Keratinocyte (primary cell): ENCODE results near the gene PI4KA. TPM values are rescaled to one million over a fixed set of nuclear protein-coding genes. Genes with fewer than 3 reads are reported as not detected.

Source experiments
- DNase-seq: peaks from one replicate; pipeline ENCODE4 v3.0.0-alpha.2; 2011; ENCODE audit warnings: low read depth, missing footprints, low spot score
- FAIRE-seq: peaks from 2 replicates; lab custom pipeline; 2011; peaks lifted over from hg19 to GRCh38; lab: Jason Lieb, UNC
- H2AFZ ChIP-seq: 2 replicates; pipeline ENCODE4 v1.6.0; 2012; ENCODE audit warnings: low read length, control low read depth, inconsistent platforms; ENCODE audit not compliant: control insufficient read depth
- H3K27ac ChIP-seq: 2 replicates; pipeline ENCODE4 v1.5.1; 2011; ENCODE audit warnings: low read length; ENCODE audit not compliant: control insufficient read depth, insufficient read depth
- H3K27me3 ChIP-seq: 3 replicates; pipeline ENCODE4 v1.6.0; 2011; ENCODE audit warnings: low read length; ENCODE audit not compliant: control insufficient read depth, insufficient read depth; ENCODE audit errors: extremely low read depth
- H3K36me3 ChIP-seq, 2 experiments: 2 replicates in 1 of 2; 3 replicates in 1 of 2; pipeline ENCODE4 v1.5.1; 2011; ENCODE audit warnings: low read length in 2 of 2, mild to moderate bottlenecking in 1 of 2; ENCODE audit not compliant: control insufficient read depth in 2 of 2, insufficient read depth in 2 of 2; ENCODE audit errors: extremely low read depth in 1 of 2
- H3K4me1 ChIP-seq: 3 replicates; pipeline ENCODE4 v1.5.1; 2011; ENCODE audit warnings: low read length; ENCODE audit not compliant: control insufficient read depth, insufficient read depth; ENCODE audit errors: extremely low read depth
- H3K4me2 ChIP-seq: 3 replicates; pipeline ENCODE4 v1.6.0; 2011; ENCODE audit warnings: low read depth, low read length; ENCODE audit not compliant: control insufficient read depth, insufficient read depth; ENCODE audit errors: extremely low read depth
- H3K4me3 ChIP-seq, 3 experiments: fragments of 200-600 bp in 1 of 3; sonication (generic) in 1 of 3; 2 replicates in 2 of 3; 3 replicates in 1 of 3; pipeline ENCODE4 v1.5.1; 2011 to 2016; ENCODE audit warnings: low read length in 3 of 3, mild to moderate bottlenecking in 3 of 3, control low read depth in 2 of 3, inconsistent platforms in 1 of 3, low read depth in 1 of 3, mixed read lengths in 1 of 3, mixed run types in 1 of 3, moderate library complexity in 1 of 3; ENCODE audit not compliant: control insufficient read depth in 2 of 3, insufficient read depth in 2 of 3; ENCODE audit errors: extremely low read depth in 1 of 3
- H3K79me2 ChIP-seq: 2 replicates; pipeline ENCODE4 v1.6.0; 2012; ENCODE audit warnings: low read length; ENCODE audit not compliant: control insufficient read depth, insufficient read depth
- H3K9ac ChIP-seq: 3 replicates; pipeline ENCODE4 v1.6.0; 2011; ENCODE audit warnings: low read length; ENCODE audit not compliant: control insufficient read depth, insufficient read depth; ENCODE audit errors: extremely low read depth
- H3K9me1 ChIP-seq: 3 replicates; pipeline ENCODE4 v1.6.0; 2011; ENCODE audit warnings: low read length; ENCODE audit not compliant: control insufficient read depth, insufficient read depth; ENCODE audit errors: extremely low read depth
- H3K9me3 ChIP-seq: 2 replicates; pipeline ENCODE4 v1.5.1; 2012; ENCODE audit warnings: low read depth, low read length; ENCODE audit not compliant: control insufficient read depth
- H4K20me1 ChIP-seq: 3 replicates; pipeline ENCODE4 v1.6.0; 2011; ENCODE audit warnings: low read length; ENCODE audit not compliant: control insufficient read depth, insufficient read depth; ENCODE audit errors: extremely low read depth
- CTCF ChIP-seq, 3 experiments: IDR thresholded peaks in 1 of 3; conservative IDR thresholded peaks in 1 of 3; optimal IDR thresholded peaks in 1 of 3; 2 replicates in 2 of 3; 3 replicates in 1 of 3; pipeline versions ENCODE3 to v1.5.1; 2011; ENCODE audit warnings: low read length in 3 of 3, mild to moderate bottlenecking in 3 of 3, moderate library complexity in 2 of 3, control low read depth in 1 of 3, inconsistent platforms in 1 of 3; ENCODE audit not compliant: insufficient read depth in 2 of 3; ENCODE audit errors: extremely low read depth in 1 of 3
- EZH2 ChIP-seq: IDR thresholded peaks from one replicate; pipeline ENCODE4 v1.6.1; 2012; ENCODE audit warnings: inconsistent platforms, mild to moderate bottlenecking, low read length, moderate library complexity
- dilution Hi-C: fragments of 300-500 bp; cut with MboI; formaldehyde crosslinking; loops from one replicate; pipeline ENCODE4 v1.7.0; 2020; ENCODE audit warnings: low sequenced_read_pairs; ENCODE audit not compliant: extremely low pct_ligation_motif_present
- polyA plus RNA-seq, 5 experiments: library from polyadenylated mRNA; depleted of rRNA in 3 of 5; stranded (reverse) in 3 of 5; stranded (forward) in 1 of 5; unstranded in 1 of 5; fragments of >200 nt; gene quantifications; 1 replicate in 1 of 5; 2 replicates in 3 of 5; 3 replicates in 1 of 5; pipeline versions ENCODE4 v1.2.1 to v1.2.3, GENCODE V29; 2011 to 2012; ENCODE audit warnings: missing spikeins in 2 of 5, low read depth in 1 of 5, low replicate concordance in 1 of 5

PI4KA gene
- polyA plus RNA-seq, 1 donor (not counting 4 experiments of a cell fraction or from before 2014, with no cell fraction given) = 13.6 TPM

GRCh38 chr22:20798218-20798617 lies 60.4 kb downstream of the PI4KA start:
- no peaks in the 10 kb centered on the region for H3K27me3 ChIP-seq
- no peak overlapping the region for H3K27ac ChIP-seq
- FAIRE-seq = no peak
- no peaks in the 10 kb centered on the region for H4K20me1 ChIP-seq
- H3K79me2 ChIP-seq = no peaks in the 10 kb centered on the region
- no peaks in the 10 kb centered on the region for H3K4me1 ChIP-seq
- no peak overlapping the region for H2AFZ ChIP-seq
- H3K9me1 ChIP-seq = no peaks in the 10 kb centered on the region
- no peak overlapping the region for H3K4me2 ChIP-seq
- dilution Hi-C loops = no loop called here
- H3K4me3 ChIP-seq = no peak overlapping the region
- no peak overlapping the region for H3K9ac ChIP-seq
- H3K9me3 ChIP-seq = no peaks in the 10 kb centered on the region
- H3K36me3 ChIP-seq = peaks cover 8 to 34% of the 10 kb centered on the region in 2 experiments
- no peak for DNase-seq
- TF ChIP-seq CTCF (optimal IDR thresholded peaks at IDR 0.05 in 1 of 3, IDR thresholded peaks at IDR 0.05 in 1 of 3, conservative IDR thresholded peaks at IDR 0.05 in 1 of 3; ENCODE audit: extremely low read depth in 1 of 3, insufficient read depth in 2 of 3, low read length in 3 of 3) (no peak), EZH2 (no peak)

- H3K79me2 ChIP-seq = no peaks in the 10 kb centered on the region
- H3K4me3 ChIP-seq = no peak overlapping the region
- no peaks in the 10 kb centered on the region for H4K20me1 ChIP-seq
- H3K9ac ChIP-seq = no peak overlapping the region
- TF ChIP-seq CTCF (optimal IDR thresholded peaks at IDR 0.05 in 1 of 3, IDR thresholded peaks at IDR 0.05 in 1 of 3, conservative IDR thresholded peaks at IDR 0.05 in 1 of 3; ENCODE audit: extremely low read depth in 1 of 3, insufficient read depth in 2 of 3, low read length in 3 of 3) = no peak
- no peak for TF ChIP-seq EZH2
- H3K9me3 ChIP-seq = no peaks in the 10 kb centered on the region
- no peaks in the 10 kb centered on the region for H3K27me3 ChIP-seq
- H3K9me1 ChIP-seq = no peaks in the 10 kb centered on the region
- H3K4me1 ChIP-seq = no peaks in the 10 kb centered on the region
- H2AFZ ChIP-seq = no peak overlapping the region
- DNase-seq (no peak), FAIRE-seq (no peak)
- dilution Hi-C loops = no loop called here
- H3K4me2 ChIP-seq = no peak overlapping the region
- no peak overlapping the region for H3K27ac ChIP-seq
- peaks cover 8 to 34% of the 10 kb centered on the region in 2 experiments for H3K36me3 ChIP-seq
Observed at GRCh38 chr22:20796731-20797130, 61.9 kb downstream of the PI4KA start.
